H1 (cell line): ENCODE results near the gene TPH2. TPM values are rescaled to one million over a fixed set of nuclear protein-coding genes. Genes with fewer than 3 reads are reported as not detected.

Source experiments
- CTCF ChIA-PET: fragments of 300-600 bp; sonication (Branson Sonifier 250); formaldehyde crosslinking; loops from one replicate; lab custom pipeline; 2021; ENCODE audit not compliant: partially characterized antibody; lab: Charles Lee
- POLR2A ChIA-PET: fragments of 300-600 bp; sonication (Branson Sonifier 250); formaldehyde crosslinking; loops from one replicate; lab custom pipeline; 2021; ENCODE audit warnings: inconsistent platforms; ENCODE audit not compliant: partially characterized antibody; lab: Charles Lee
- DNase-seq, 2 experiments: peaks; one replicate each; pipeline versions ENCODE4 v3.0.0 to v3.0.0-alpha.2; 2010 to 2022; ENCODE audit warnings: low spot score in 2 of 2, low read depth in 1 of 2, mixed read lengths in 1 of 2
- FAIRE-seq: peaks from 2 replicates; lab custom pipeline; 2011; peaks lifted over from hg19 to GRCh38; lab: Jason Lieb, UNC
- H2AFZ ChIP-seq: 2 replicates; pipeline ENCODE4 v1.8.1; 2012; ENCODE audit warnings: low read length, inconsistent platforms
- H2AK5ac ChIP-seq: 2 replicates; pipeline ENCODE4 v1.6.1; 2013; ENCODE audit warnings: low read depth, low read length
- H2BK120ac ChIP-seq: replicated peaks from 2 replicates; pipeline ENCODE3; 2013; ENCODE audit warnings: low read depth, low read length, inconsistent platforms
- H2BK12ac ChIP-seq: 2 replicates; pipeline ENCODE4 v1.6.1; 2013; ENCODE audit warnings: low read depth, low read length
- H2BK15ac ChIP-seq: 2 replicates; pipeline ENCODE4 v1.6.1; 2013; ENCODE audit warnings: low read length
- H2BK20ac ChIP-seq: 2 replicates; pipeline ENCODE4 v1.6.1; 2013; ENCODE audit warnings: low read length
- H2BK5ac ChIP-seq: 2 replicates; pipeline ENCODE4 v1.6.1; 2013; ENCODE audit warnings: low read depth, low read length
- H3K14ac ChIP-seq: 2 replicates; pipeline ENCODE4 v1.6.1; 2013; ENCODE audit warnings: inconsistent platforms; ENCODE audit not compliant: insufficient read length
- H3K18ac ChIP-seq: 2 replicates; pipeline ENCODE4 v1.6.1; 2013; ENCODE audit warnings: low read length; ENCODE audit errors: extremely low read depth
- H3K23ac ChIP-seq: 2 replicates; pipeline ENCODE4 v1.6.1; 2013; ENCODE audit warnings: inconsistent platforms; ENCODE audit not compliant: insufficient read length
- H3K23me2 ChIP-seq: 2 replicates; pipeline ENCODE4 v1.6.1; 2013; ENCODE audit warnings: low read depth, low read length
- H3K27ac ChIP-seq: 2 replicates; pipeline ENCODE4 v1.6.1; 2011; ENCODE audit warnings: low read depth, low read length, inconsistent platforms
- H3K27me3 ChIP-seq, 4 experiments: replicated peaks in 1 of 4; 1 replicate in 1 of 4; 2 replicates in 3 of 4; pipeline versions ENCODE4 v1.6.1 to v1.8.1; 2011 to 2013; ENCODE audit warnings: low read length in 3 of 4, mild to moderate bottlenecking in 3 of 4, inconsistent platforms in 2 of 4, mixed read lengths in 2 of 4, moderate library complexity in 1 of 4; ENCODE audit not compliant: control insufficient read depth in 3 of 4, insufficient read depth in 3 of 4; ENCODE audit errors: extremely low read depth in 1 of 4
- H3K36me3 ChIP-seq, 4 experiments: 2 replicates each; pipeline versions ENCODE4 v1.6.1 to v1.8.1; 2011 to 2013; ENCODE audit warnings: mild to moderate bottlenecking in 4 of 4, low read length in 3 of 4, moderate library complexity in 2 of 4, control low read depth in 1 of 4, inconsistent platforms in 1 of 4; ENCODE audit not compliant: insufficient read depth in 4 of 4, control insufficient read depth in 2 of 4
- H3K4ac ChIP-seq: replicated peaks from 2 replicates; pipeline ENCODE3; 2013; ENCODE audit warnings: low read length, low read depth, mixed read lengths, inconsistent platforms; ENCODE audit not compliant: insufficient read length
- H3K4me1 ChIP-seq, 4 experiments: replicated peaks in 1 of 4; 1 replicate in 1 of 4; 2 replicates in 3 of 4; pipeline versions ENCODE4 v1.6.1 to v1.8.1; 2011 to 2013; ENCODE audit warnings: low read length in 3 of 4, inconsistent platforms in 2 of 4, mixed read lengths in 1 of 4; ENCODE audit not compliant: insufficient read depth in 4 of 4, control insufficient read depth in 3 of 4
- H3K4me2 ChIP-seq, 2 experiments: 2 replicates each; pipeline versions ENCODE4 v1.6.1 to v1.8.1; 2011 to 2013; ENCODE audit warnings: low read depth in 2 of 2, low read length in 2 of 2, control low read depth in 1 of 2, inconsistent platforms in 1 of 2, mild to moderate bottlenecking in 1 of 2; ENCODE audit not compliant: insufficient read depth in 1 of 2
- H3K4me3 ChIP-seq, 4 experiments: fragments of 200-600, 300-600 bp in 1 of 4; sonication (generic), shearing (Covaris generic), sonication (Bioruptor Twin) in 1 of 4; 2 replicates each; pipeline versions ENCODE4 v1.5.1 to v1.8.1; 2011 to 2016; ENCODE audit warnings: low read length in 4 of 4, low read depth in 3 of 4, control low read depth in 2 of 4, inconsistent platforms in 2 of 4, mild to moderate bottlenecking in 2 of 4, mixed read lengths in 1 of 4, moderate library complexity in 1 of 4; ENCODE audit not compliant: insufficient read depth in 2 of 4; ENCODE audit errors: extremely low read depth in 1 of 4
- H3K56ac ChIP-seq: replicated peaks from 2 replicates; pipeline ENCODE3; 2013; ENCODE audit warnings: low read depth, mild to moderate bottlenecking, mixed read lengths, low read length, inconsistent platforms; ENCODE audit not compliant: insufficient read length
- H3K79me1 ChIP-seq: 2 replicates; pipeline ENCODE4 v1.6.1; 2013; ENCODE audit warnings: low read depth, low read length, control low read depth
- H3K79me2 ChIP-seq, 2 experiments: 2 replicates each; pipeline versions ENCODE4 v1.6.1 to v1.8.1; 2012 to 2013; ENCODE audit warnings: low read length in 2 of 2, mild to moderate bottlenecking in 2 of 2, inconsistent platforms in 1 of 2; ENCODE audit not compliant: insufficient read depth in 2 of 2, control insufficient read depth in 1 of 2
- H3K9ac ChIP-seq, 4 experiments: replicated peaks in 1 of 4; 1 replicate in 1 of 4; 2 replicates in 3 of 4; pipeline versions ENCODE4 v1.6.1 to v1.8.1; 2011 to 2013; ENCODE audit warnings: low read depth in 3 of 4, low read length in 3 of 4, control low read depth in 2 of 4, mild to moderate bottlenecking in 2 of 4, moderate library complexity in 2 of 4, inconsistent platforms in 1 of 4; ENCODE audit errors: extremely low read depth in 1 of 4
- H3K9me3 ChIP-seq, 2 experiments: 2 replicates each; pipeline versions ENCODE4 v1.6.1 to v1.8.1; 2012 to 2013; ENCODE audit warnings: mild to moderate bottlenecking in 2 of 2, moderate library complexity in 2 of 2, control low read depth in 1 of 2, inconsistent platforms in 1 of 2, low read depth in 1 of 2, low read length in 1 of 2, mixed read lengths in 1 of 2; ENCODE audit not compliant: insufficient read depth in 2 of 2
- H4K20me1 ChIP-seq, 2 experiments: replicated peaks in 1 of 2; 2 replicates each; pipeline versions ENCODE3 to v1.8.1; 2011 to 2013; ENCODE audit warnings: inconsistent platforms in 2 of 2, low read length in 2 of 2, mild to moderate bottlenecking in 1 of 2; ENCODE audit not compliant: insufficient read depth in 2 of 2, control insufficient read depth in 1 of 2
- H4K5ac ChIP-seq: 2 replicates; pipeline ENCODE4 v1.6.1; 2013; ENCODE audit warnings: low read length, low read depth, mixed read lengths, inconsistent platforms; ENCODE audit not compliant: insufficient read length
- H4K8ac ChIP-seq: 2 replicates; pipeline ENCODE4 v1.8.0; 2013; ENCODE audit warnings: mild to moderate bottlenecking, moderate library complexity, low read length, inconsistent platforms; ENCODE audit not compliant: insufficient read depth; ENCODE audit errors: extremely low read depth
- H4K91ac ChIP-seq: replicated peaks from 2 replicates; pipeline ENCODE3; 2013; ENCODE audit warnings: low read length, mixed read lengths, inconsistent platforms; ENCODE audit not compliant: insufficient read length
- ASH2L ChIP-seq: fragments of 200-600, 300-600 bp; sonication (generic); IDR thresholded peaks from one replicate; pipeline ENCODE4 v1.7.1; 2017; ENCODE audit warnings: low read length
- E2F6 ChIP-seq: IDR thresholded peaks from 2 replicates; pipeline ENCODE4 v1.6.1; 2012; ENCODE audit warnings: inconsistent platforms
- EP300 ChIP-seq, 2 experiments: IDR thresholded peaks; 1 replicate in 1 of 2; 2 replicates in 1 of 2; pipeline ENCODE4 v1.6.1; 2011 to 2012; ENCODE audit warnings: low read depth in 2 of 2, low read length in 2 of 2, mild to moderate bottlenecking in 2 of 2, borderline replicate concordance in 1 of 2, inconsistent platforms in 1 of 2, moderate library complexity in 1 of 2
- GABPA ChIP-seq: IDR thresholded peaks from 2 replicates; pipeline ENCODE4 v1.6.1; 2011; ENCODE audit warnings: mild to moderate bottlenecking, low read length, moderate library complexity, borderline replicate concordance; ENCODE audit not compliant: insufficient read depth
- NRF1 ChIP-seq: IDR thresholded peaks from 2 replicates; pipeline ENCODE4 v1.6.1; 2011; ENCODE audit warnings: mild to moderate bottlenecking, low read depth, low read length, improper control_type of control experiment
- POLR2AphosphoS5 ChIP-seq: IDR thresholded peaks from 2 replicates; pipeline ENCODE4 v1.6.1; 2011; ENCODE audit warnings: low read depth, low read length
- RFX5 ChIP-seq: IDR thresholded peaks from 2 replicates; pipeline ENCODE4 v1.6.1; 2011; ENCODE audit warnings: low read depth, low read length, improper control_type of control experiment, borderline replicate concordance
- SAP30 ChIP-seq: fragments of 300-600 bp; sonication (generic); IDR thresholded peaks from 2 replicates; pipeline ENCODE4 v1.7.1; 2012; ENCODE audit warnings: low read length, moderate library complexity, mild to moderate bottlenecking, inconsistent platforms; ENCODE audit not compliant: insufficient read depth, insufficient replicate concordance
- SIN3A ChIP-seq, 2 experiments: IDR thresholded peaks in 1 of 2; conservative IDR thresholded peaks in 1 of 2; 2 replicates each; pipeline ENCODE4 v1.6.1; 2011 to 2012; ENCODE audit warnings: low read length in 2 of 2, improper control_type of control experiment in 1 of 2, low read depth in 1 of 2, mild to moderate bottlenecking in 1 of 2
- SP1 ChIP-seq: IDR thresholded peaks from 2 replicates; pipeline ENCODE4 v1.6.1; 2011; ENCODE audit warnings: low read depth, low read length
- SP4 ChIP-seq: IDR thresholded peaks from 2 replicates; pipeline ENCODE4 v1.6.1; 2012; ENCODE audit warnings: low read length, inconsistent platforms
- SRF ChIP-seq: IDR thresholded peaks from 2 replicates; pipeline ENCODE4 v1.6.1; 2011; ENCODE audit warnings: mild to moderate bottlenecking, low read depth, low read length, moderate library complexity
- SUZ12 ChIP-seq: fragments of 200-600 bp; sonication (generic); IDR thresholded peaks from 2 replicates; pipeline ENCODE4 v1.6.1; 2012; ENCODE audit warnings: mild to moderate bottlenecking, inconsistent platforms, low read length, moderate library complexity, mixed read lengths
- TAF1 ChIP-seq: IDR thresholded peaks from 2 replicates; pipeline ENCODE4 v1.6.1; 2011; ENCODE audit warnings: mild to moderate bottlenecking, low read depth, low read length
- WGBS, 2 experiments: shearing (Covaris generic) in 1 of 2; methylation state at CpG; one replicate each; pipeline versions ENCODE4 v1.1.6 to v1.1.7; 2013 to 2015; ENCODE audit warnings: low lambda C conversion rate in 2 of 2, mixed read lengths in 2 of 2, inconsistent platforms in 1 of 2, low coverage in 1 of 2, missing lambda C conversion rate in 1 of 2; ENCODE audit not compliant: insufficient replicate concordance in 2 of 2, insufficient coverage in 1 of 2, insufficient read length in 1 of 2; ENCODE audit errors: extremely low coverage in 1 of 2, missing lambda C conversion rate in 1 of 2; 5-methylcytosine and 5-hydroxymethylcytosine counted together
- polyA plus RNA-seq, 7 experiments: library from polyadenylated mRNA; depleted of rRNA in 3 of 7; stranded (reverse) in 5 of 7; unstranded in 2 of 7; fragments of >200 nt in 5 of 7; fragments of 200-250 nt in 2 of 7; gene quantifications; 1 replicate in 5 of 7; 2 replicates in 1 of 7; 4 replicates in 1 of 7; pipeline versions ENCODE4 v1.2.1 to v1.2.3, GENCODE V29; 2011 to 2013; ENCODE audit warnings: missing spikeins in 2 of 7, mixed read lengths in 2 of 7
- total RNA-seq: library from RNA; stranded (reverse); fragmentation: NEBNext Ultra II Directional; extraction: Animal tissue kit (Norgen Biotek cat#: 25700); gene quantifications from 2 replicates; pipeline ENCODE4 v1.2.1, GENCODE V29; 2021

The TPH2 gene
- total and polyA plus RNA-seq, 2 of the 8 experiments (the other 6 are each of a cell fraction or from before 2014, with no cell fraction given) = 0.57 to 1.1 TPM

GRCh38 chr12:72015895-72016294 lies 77.2 kb downstream of the TPH2 start:
- Histone ChIP-seq H3K4me3 (no peak overlapping the region), H3K56ac (no peak overlapping the region), H3K4me1 (no peaks in the 10 kb centered on the region), H3K4ac (no peak overlapping the region), H2BK5ac (no peak overlapping the region), H2BK12ac (no peak overlapping the region), H2BK20ac (no peak overlapping the region), H2AFZ (no peak overlapping the region), H4K91ac (no peak overlapping the region), H3K79me2 (no peaks in the 10 kb centered on the region), H2BK15ac (no peak overlapping the region), H3K4me2 (no peak overlapping the region), H3K9ac (no peak overlapping the region), H4K8ac (no peak overlapping the region), H3K9me3 (no peaks in the 10 kb centered on the region), H2AK5ac (no peak overlapping the region), H3K27ac (no peak overlapping the region), H3K36me3 (no peaks in the 10 kb centered on the region), H2BK120ac (no peak overlapping the region), H4K20me1 (no peaks in the 10 kb centered on the region), H4K5ac (no peak overlapping the region), H3K14ac (no peak overlapping the region), H3K23me2 (no peaks in the 10 kb centered on the region; the same call in 1 of the 2 replicates), H3K18ac (no peak overlapping the region), H3K27me3 (no peaks in the 10 kb centered on the region), H3K23ac (no peak overlapping the region), H3K79me1 (no peaks in the 10 kb centered on the region)
- WGBS, 2 experiments = 89% methylated on average over 1 of the region's 1 CpG; no CpG with 5 or more reads in 1 of the 2 experiments
- FAIRE-seq (no peak), DNase-seq (no peak)
- CTCF ChIA-PET = interaction anchor here (0.6 to 2.9 kb wide), 11 partner anchors 12 to 1539 kb away, joined by 3 to 13 read pairs (median 3); no protein-coding TSS in a partner anchor
- POLR2A ChIA-PET = no interaction called here
- TF ChIP-seq SRF = no peak
- no peak for TF ChIP-seq SP4
- TF ChIP-seq SAP30 = no peak
- TF ChIP-seq EP300 (IDR thresholded peaks at IDR 0.05; ENCODE audit: borderline replicate concordance in 1 of 2, low read depth in 2 of 2, low read length in 2 of 2) = no peak
- TF ChIP-seq ASH2L = no peak
- no peak for TF ChIP-seq RFX5
- TF ChIP-seq GABPA = no peak
- TF ChIP-seq SUZ12 = no peak
- no peak for TF ChIP-seq SIN3A (conservative IDR thresholded peaks at IDR 0.05 in 1 of 2, IDR thresholded peaks at IDR 0.05 in 1 of 2; ENCODE audit: low read depth in 1 of 2, low read length in 2 of 2)
- no peak for TF ChIP-seq TAF1
- TF ChIP-seq SP1 = no peak
- TF ChIP-seq NRF1 = no peak
- no peak for TF ChIP-seq E2F6
- no peak for TF ChIP-seq POLR2AphosphoS5
